Measurements from ENCODE around the gene FBXO17.
A peak's percentile ranks its signal among the peaks of the same experiment; 100 is the strongest.

FBXO17 gene

DNA sequence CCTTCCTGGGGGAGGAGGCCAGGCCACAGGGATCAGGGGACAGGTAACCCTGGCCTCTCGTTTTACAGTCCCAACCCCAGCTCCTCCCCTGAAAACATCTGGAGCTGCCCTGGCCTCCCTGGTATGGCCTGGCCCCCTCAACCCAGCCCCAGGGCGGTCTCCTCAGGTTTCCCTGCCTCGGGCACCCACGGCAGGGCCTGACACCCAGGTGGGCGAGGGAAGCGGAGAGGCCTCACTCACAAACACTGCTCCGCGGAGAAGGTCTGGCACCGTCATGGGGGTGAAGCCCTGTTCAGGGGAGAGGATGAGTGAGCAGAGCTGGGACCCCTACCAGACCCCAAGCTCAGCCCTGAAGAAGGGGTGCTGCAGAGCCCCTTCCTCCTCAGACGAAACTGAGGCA lies 57.0 kb downstream of the FBXO17 start:
- no peak for DNase-seq (ENCODE audit: low read depth in 3 of 3, low spot score in 1 of 3)

DNA sequence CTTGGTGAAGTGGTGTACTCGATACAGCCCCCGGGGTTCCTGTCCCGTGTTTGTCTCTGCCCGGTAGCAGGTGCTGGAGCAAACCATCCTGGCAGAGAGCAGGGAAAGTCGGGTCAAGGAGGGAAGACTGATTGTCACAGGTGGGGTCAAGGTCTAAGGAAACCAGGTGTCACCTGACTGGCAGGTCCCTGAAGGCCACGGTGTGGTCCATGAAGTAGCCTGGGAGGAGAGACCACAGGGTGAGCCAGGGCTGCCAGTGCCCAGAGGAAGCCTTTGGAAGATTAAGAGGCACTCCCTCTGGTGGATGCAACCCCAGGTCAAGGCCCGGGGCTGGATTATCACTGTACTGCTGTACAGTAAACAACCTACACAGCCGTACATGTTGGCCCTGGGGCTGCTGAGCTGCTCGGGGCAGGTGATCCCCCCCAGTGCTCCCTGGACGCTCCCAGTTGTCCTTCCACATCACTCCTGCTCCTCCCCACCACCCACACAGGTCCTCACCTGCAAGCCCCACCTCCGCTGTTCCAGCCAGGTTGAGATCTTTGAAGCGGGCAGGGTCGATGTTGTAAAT lies 57.5 kb downstream of the FBXO17 start:
- DNase-seq (ENCODE audit: low read depth in 3 of 3, low spot score in 1 of 3) = no peak

DNA sequence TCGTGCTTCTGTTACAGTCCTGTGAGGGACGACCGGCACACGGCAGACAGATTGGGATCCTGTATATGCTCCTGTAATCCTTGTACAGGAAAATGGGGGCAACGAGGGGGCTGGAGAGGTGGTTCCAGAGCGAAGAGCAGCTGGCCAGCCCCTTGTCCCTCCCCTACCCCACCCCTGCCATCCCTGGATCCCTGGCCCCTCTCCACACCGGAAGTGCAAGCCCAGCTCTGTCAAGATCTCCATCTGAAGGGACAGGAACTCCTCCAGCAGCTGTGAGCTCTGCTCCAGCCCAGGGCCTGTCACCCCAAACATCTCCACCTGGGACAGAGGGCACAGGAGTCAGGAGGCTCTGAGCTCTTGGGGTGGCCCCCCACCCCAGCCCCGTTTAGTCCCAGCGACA lies 58.0 kb downstream of the FBXO17 start:
- no peak for DNase-seq (ENCODE audit: low read depth in 3 of 3, low spot score in 1 of 3)

DNA sequence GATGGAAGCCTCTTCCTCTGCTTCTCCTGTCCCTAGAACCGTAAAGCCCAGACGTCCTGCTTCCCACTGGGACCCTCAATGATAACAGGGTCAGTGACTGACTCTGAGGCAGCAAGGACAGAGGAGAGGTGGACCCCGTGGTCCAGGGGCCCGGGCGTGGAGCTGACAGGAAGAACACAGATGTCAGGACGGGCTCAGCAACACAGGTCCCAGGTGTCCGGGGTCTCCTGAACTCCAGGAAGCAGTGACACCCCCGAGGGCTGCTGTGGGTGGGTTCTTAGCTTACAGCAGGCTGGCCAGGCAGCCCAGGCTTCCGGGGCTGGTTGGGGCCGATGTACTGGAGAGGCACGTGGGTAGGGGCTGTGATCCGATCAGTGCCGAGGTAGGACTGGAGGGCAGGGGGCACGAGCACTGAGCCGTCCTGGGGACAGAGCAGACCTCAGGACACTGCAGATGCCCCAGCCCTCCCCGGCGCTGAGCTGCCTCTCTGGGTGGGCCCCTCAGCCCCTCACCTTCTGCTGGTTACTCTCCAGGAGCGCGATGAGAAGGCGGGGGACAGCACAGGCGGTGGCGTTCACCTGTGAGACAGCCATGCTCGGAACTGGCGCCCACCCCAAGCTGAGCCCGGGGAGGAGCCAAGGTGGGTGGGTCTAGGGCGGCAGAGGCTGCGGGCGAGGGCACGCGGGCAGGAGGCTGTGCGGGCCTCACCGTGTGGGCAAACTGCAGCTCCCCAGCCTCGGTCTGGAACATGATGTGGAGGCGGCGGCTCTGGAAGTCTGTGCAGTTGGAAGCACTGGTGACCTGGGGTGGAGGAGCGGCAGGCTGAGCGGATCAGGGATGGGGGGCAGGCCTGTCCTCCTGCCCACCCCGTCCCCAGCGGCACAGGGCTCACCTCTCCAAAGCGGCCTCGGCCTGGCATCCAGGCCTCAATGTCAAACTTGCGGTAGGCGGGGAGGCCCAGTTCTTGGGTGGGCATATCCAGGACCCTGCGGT lies 59.9 kb downstream of the FBXO17 start:
- DNase-seq (ENCODE audit: low read depth in 3 of 3, low spot score in 1 of 3) = no peak

DNA sequence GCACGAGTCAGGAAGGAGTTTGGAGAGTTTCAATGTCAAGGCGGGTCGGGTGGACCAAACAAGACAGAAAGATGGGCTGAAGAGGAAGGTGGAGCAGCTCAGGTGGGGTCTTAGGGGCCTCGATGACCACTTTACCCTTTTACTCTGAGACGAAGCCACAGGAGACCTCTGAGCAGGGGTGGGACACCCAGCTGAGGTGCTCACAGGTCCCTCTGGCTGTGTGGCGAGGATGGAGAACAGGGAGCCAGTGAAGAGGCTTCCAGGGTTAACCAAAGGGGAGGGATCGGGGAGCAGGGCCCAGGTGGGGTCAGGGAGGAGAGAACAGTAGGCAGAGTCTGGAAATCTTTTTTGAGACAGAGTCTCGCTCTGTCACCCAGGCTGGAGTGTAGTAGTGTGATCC lies 61.6 kb downstream of the FBXO17 start:
- no peak for DNase-seq (ENCODE audit: low read depth in 3 of 3, low spot score in 1 of 3)

DNA sequence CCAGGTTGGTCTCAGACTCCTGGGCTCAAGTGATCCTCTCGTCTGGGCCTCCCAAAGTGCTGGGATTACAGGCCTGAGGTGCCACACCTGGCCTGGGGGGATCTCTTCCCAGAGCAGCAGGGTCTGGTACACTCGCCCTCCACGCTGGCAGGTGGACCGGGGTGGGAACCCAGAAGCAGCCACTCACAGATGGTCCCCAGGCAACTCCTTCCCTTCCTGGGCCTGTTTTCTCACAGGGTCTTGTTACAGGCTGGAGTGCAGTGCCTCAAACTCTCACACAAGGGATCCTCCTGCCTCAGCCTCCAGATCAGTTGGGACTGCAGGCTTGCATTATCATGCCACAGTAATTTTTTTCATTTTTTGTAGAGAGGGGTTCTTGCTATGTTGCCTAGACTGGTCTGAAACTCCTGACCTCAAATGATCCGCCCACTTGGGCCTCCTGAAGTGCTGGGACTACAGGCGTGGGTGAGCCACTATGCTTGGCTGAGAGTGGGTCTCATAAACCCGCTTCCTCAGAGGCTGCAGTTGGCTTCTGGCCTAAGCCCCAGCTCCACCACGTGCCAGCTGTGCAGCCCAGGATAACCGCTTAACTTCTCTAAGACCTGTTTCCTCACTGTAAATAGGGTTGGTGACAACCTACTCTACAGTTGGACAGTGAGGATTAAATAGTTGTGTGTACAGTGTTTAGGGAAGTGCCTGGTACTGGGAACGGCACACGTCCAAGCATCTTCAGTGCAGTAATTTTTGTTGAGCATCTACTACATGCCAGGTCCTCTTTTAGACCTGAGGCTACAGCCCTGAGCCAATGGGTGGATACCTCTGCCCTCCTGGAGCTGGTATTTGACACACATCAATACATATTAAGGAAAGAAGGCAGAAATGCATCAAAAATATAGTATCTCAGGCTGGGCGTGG lies 62.7 kb downstream of the FBXO17 start:
- no peak for DNase-seq (ENCODE audit: low read depth in 3 of 3, low spot score in 1 of 3)

DNA sequence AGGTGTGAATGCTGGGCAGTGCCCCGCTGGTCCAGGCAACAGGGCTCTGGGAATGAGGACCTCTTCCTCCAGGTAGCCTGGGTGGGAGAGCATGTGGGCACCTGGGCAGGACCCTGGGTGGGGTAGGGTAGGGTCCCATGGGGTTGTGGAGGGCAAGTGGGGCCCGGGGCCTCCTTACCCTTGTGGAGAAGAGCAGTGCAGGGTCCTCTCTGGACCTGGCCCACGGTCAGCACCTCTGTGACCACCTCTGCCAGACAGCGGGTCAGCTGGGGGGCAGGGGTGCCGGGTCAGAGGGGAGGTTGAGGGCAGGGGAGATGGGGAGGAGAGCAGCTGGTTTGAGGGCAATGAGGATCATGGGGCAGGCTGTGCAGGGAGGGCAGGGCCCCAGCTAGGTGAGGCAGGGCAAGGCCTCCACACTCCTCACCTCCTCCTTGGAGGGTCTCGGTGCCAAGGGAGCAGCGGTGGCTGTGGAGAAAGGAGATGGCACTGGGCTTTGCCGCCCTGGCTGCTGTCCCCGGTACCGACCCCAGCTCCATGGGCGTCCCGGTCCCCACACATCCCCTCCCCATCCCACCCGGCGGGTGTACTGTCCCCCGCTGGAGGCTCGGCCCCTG lies 64.0 kb downstream of the FBXO17 start:
- DNase-seq (ENCODE audit: low read depth in 3 of 3, low spot score in 1 of 3) = no peak

DNA sequence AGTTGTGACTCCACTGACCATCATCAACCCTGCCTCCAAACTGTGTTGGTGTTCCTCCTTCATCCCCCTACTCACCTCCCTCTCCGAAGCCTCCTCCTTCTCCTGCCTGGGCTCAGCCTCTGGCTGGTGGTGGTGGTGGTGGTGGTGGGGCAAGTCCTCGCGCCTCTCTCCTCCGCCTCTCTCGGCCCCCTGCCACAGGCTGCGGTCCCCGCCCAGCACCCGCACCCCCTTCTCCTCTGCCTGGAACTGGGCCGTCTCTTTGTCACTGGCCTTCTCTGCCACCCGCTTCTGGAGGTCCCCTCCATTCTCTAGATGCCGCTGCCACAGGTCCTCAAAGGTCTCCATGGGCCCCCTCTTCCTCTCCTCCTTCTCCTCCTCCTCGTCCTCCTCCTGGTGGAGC lies 65.1 kb downstream of the FBXO17 start:
- no peak for DNase-seq (ENCODE audit: low read depth in 3 of 3, low spot score in 1 of 3)

DNA sequence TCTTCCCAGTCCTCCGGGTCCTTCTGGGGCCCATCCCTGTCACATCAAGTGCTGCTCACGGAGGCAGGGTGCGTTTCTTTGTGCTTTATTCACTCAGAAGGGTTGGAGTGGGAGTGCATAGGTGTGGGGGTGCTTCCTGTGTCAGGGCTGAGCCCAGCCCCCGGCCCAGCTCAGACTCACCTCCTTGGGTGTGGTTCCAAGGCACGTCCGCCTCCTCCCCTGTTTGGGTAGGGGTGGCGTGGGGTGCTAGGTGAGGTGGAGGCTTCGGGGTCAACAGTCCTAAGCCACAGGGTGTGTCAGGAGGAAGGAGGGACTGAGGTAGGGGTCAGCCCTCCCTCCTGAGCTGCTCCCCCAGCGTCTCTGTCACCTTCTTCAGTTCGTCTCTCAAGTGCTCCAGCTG lies 66.6 kb downstream of the FBXO17 start:
- no peak for DNase-seq (ENCODE audit: low read depth in 3 of 3, low spot score in 1 of 3)

DNA sequence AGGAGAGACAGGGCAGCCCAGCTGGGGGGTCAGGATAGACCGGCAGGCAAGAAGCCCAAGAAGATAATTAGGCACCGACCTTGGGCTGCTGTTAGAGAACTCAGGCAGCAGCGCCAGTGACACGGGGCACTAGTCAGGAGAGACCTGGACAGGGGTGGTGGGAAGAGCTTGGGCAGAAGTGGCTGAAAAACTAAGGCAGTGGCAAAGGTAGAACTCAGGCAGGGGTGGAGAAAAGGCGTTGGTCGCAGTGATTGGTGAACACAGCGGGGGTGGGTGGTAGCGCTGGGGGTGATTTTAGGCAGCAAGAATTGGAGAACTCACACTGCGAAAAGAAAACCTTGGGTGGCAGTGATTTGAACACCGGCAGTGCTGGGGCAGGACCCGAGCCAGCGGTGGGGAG lies 67.9 kb downstream of the FBXO17 start:
- no peak for DNase-seq (ENCODE audit: low read depth in 3 of 3, low spot score in 1 of 3)

DNA sequence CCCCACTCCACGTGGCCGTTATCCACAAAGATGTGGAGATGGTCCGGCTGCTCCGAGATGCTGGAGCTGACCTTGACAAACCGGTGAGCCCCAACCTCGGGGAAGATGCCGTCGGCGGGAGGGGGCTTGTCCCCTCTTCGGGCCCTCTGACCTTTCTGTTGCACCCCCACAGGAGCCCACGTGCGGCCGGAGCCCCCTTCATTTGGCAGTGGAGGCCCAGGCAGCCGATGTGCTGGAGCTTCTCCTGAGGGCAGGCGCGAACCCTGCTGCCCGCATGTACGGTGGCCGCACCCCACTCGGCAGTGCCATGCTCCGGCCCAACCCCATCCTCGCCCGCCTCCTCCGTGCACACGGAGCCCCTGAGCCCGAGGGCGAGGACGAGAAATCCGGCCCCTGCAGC lies 68.3 kb downstream of the FBXO17 start:
- no peak for DNase-seq (ENCODE audit: low read depth in 3 of 3, low spot score in 1 of 3)

DNA sequence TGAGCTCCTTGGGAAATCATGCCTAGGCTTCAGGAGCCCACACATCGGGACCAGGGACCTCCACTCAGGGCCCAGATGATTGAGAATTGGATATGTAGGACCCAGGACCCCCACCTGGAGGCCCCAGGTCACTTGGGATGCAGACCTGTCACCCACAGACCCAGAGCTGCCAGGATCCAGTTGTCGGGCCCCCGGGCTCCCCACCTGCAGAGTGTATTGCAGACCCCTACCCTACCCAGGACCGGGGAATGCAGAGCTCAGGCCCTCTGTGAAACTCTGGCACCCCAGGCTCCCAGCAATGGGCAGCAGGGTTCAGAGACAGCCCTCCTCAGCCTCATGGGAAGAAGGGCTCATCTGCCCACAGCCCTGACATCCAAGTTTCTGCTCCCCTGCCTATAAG lies 69.9 kb downstream of the FBXO17 start:
- DNase-seq (ENCODE audit: low read depth in 3 of 3, low spot score in 1 of 3) = no peak

DNA sequence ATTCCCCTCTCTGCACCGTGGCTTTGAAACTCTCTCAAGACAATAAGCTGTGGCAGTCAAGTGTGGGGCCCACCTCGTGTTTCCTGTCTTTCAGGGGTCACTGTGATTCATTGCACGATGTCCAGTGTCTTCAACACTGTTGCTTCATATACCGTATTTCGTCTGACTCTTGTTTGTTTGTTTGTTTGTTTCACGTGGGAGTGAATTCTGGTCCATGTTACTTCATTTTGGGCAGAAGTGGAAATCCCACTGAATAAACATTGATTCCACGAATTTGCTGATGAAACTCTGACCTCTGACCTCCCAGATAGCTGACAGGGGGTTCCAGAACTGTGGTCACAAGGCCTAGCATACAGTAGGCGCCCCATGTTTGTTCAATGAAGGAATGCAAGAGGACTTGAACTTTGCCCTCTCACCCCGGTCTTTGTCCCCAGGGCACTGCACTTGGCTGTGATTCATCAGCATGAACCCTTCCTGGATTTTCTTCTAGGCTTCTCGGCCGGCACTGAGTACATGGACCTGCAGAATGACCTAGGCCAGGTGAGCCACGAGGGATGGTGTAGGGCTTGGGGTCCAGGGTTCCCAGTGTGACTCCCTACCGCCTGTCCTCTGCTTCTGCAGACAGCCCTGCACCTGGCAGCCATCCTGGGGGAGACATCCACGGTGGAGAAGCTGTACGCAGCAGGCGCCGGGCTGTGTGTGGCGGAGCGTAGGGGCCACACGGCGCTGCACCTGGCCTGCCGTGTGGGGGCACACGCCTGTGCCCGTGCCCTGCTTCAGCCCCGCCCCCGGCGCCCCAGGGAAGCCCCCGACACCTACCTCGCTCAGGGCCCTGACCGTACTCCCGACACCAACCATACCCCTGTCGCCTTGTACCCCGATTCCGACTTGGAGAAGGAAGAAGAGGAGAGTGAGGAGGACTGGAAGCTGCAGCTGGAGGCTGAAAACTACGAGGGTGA lies 70.7 kb downstream of the FBXO17 start:
- DNase-seq (ENCODE audit: low read depth in 3 of 3, low spot score in 1 of 3) = no peak

DNA sequence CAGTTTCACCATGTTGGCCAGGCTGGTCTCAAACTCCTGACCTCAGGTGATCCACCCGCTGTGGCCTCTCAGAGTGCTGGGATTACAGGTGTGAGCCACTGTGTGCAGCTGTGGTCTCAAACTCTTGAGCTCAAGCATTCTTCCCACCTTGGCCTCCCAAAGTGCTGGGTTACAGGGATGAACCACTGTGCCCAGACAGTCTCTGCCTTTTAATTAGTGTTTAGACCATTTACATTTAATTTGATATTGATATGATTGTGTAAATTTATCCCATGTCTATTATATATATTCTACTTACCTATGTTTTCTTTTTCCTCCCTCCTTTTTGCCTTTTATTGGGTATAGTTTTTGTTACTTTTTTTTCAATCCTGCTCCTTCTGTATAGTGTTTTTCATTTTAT lies 73.9 kb downstream of the FBXO17 start:
- no peak for DNase-seq (ENCODE audit: low read depth in 3 of 3, low spot score in 1 of 3)

DNA sequence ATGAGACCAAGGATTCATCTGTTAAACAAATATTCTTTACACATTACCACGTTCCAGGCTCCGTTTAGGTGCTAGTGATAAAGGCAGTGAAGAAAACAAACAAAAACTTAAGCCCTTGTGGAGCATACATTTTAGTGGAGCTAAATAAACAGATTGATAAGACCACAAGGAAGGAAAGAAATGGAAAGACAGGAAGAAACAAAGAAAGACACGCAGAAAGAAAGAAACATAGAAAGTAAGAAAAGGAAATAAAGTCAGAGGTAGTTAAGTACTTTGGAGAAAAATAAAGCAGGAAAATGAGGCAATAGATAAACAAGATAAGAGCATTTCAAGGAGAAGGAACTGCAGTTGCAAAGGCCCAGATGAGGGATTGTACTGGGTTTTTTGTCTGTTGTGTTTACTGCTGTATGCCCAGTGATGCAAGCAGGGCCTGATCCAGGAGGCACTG lies 74.8 kb downstream of the FBXO17 start:
- DNase-seq (ENCODE audit: low read depth in 3 of 3, low spot score in 1 of 3) = no peak

DNA sequence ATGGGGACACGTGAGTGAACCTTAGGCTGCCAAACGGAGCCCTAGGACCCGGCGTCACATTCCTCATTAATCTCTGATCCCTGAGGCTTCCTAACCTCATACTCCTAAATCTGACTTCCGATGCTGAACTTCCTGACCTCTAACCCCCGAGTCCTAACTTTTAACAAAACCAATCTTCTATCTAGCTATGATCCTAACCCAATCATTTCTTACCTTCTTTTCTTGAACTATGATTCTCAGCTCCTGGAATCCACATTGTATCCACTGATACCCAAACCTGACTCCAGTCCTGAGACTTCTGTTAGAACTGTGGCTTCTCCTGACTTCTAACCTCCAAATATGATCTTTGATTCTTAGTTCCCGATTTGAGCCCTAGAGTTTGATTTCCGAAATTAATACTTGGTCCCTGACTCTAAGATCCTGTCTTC lies 75.3 kb downstream of the FBXO17 start:
- DNase-seq (ENCODE audit: low read depth in 3 of 3, low spot score in 1 of 3) = no peak

DNA sequence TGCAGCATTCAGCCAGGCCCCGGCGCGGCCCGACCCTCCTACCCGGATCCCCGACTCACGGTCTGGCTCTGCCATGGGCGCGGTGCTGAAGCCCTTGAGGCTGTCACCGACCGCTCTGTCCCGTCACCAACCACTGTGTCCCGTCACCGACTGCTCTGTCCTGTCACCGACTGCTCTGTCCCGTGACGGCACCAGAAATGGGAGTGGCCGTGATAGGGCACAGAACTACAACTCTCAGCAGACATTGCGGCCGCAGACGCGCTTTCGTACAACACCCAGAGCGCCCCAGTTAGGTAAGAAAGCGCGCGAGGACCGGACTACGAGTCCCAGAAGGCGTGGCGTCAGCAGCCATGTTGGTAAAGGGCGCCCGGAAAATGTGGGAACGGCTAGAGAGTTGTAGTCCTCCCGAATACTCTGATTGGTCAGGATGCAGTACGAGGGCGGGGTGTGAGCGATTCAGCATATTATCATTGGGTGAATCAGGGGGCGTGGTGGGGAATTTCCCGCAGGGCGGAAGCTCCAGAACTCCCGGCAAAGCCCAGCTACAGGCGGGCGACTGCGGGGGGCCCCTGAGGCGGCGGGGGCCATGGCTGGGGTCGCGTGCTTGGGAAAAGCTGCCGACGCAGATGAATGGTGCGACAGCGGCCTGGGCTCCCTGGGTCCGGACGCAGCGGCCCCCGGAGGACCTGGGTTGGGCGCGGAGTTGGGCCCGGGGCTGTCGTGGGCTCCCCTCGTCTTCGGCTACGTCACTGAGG lies 75.9 kb downstream of the FBXO17 start, which contains the start of the genes NFKBIB and SIRT2:
Gene NFKBIB, plus strand, starts transcription at position 523 of the 755 bp plus-strand sequence. Its CDS starts 64 bp downstream, at position 587.
Gene SIRT2, minus strand, starts transcription at position 172 of the 755 bp plus-strand sequence. Its CDS starts 97 bp downstream, at position 75.
- peak; percentile 89 to 97 (median 97) for DNase-seq (ENCODE audit: low read depth in 3 of 3, low spot score in 1 of 3)

DNA sequence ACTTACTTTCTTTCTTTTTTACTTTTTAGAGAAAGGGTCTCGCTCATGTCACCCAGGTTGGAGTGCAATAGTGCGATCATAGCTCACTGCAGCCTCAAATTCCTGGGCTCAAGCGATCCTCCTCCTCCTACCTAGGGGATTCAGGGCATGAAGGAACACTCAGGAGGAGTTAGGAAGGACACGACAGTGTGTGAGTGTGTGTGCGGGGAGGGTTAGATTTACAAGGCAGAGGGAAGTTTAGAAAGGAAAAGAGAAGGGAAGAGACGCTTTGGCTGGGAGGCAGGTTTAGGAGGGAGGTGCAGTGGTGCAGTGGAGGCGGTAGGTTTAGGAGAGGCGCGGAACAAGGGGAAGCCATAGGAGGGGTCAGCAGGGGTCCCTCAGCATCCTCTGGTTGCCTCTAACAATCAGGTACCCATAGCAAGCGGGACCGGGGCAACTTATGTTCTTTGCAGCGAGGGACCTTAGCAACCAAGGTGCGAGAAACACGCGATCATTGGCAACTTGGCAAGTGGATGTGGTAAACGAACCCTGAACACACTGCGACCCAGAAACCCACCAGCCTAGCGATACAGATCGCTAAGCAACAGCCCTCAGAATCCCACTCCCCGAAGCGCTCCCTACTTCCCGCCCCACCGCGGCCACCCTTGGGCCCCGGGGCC lies 76.6 kb downstream of the FBXO17 start:
- DNase-seq (ENCODE audit: low read depth in 3 of 3, low spot score in 1 of 3) = no peak
